IMR-90 (cell line): ENCODE data around the gene MYH11. TPM values are rescaled to one million over a fixed set of nuclear protein-coding genes. Genes with fewer than 3 reads are reported as not detected.

ENCODE experiments used
- ATAC-seq: fragments of 200-7000 bp; cut with Tn5 transposase; 2 replicates; pipeline ENCODE4 v1.9.1; 2020; ENCODE audit warnings: low read depth, mild to moderate bottlenecking, moderate library complexity
- BruUV-seq: library from RNA; stranded (reverse); fragments of 400-500 nt; replicated peaks from 2 replicates; lab custom pipeline; 2021; lab: Mats Ljungman, UMichigan
- CTCF ChIA-PET: fragments of 300-600 bp; formaldehyde crosslinking; extraction: SDS; loops from one replicate; lab custom pipeline; 2021; ENCODE audit warnings: antibody characterized with exemption; lab: Yijun Ruan, JAX
- POLR2A ChIA-PET: fragments of 300-600 bp; sonication (Branson Sonifier 250); formaldehyde crosslinking; loops from one replicate; lab custom pipeline; 2022; ENCODE audit warnings: antibody characterized with exemption; ENCODE audit not compliant: unreplicated experiment; lab: Charles Lee
- DNase-seq: peaks from one replicate; pipeline ENCODE4 v3.0.0; 2013
- H2AFZ ChIP-seq: replicated peaks from 2 replicates; pipeline ENCODE3; 2013; ENCODE audit warnings: low read length, mild to moderate bottlenecking; ENCODE audit not compliant: poor library complexity
- H2AK5ac ChIP-seq: 2 replicates; pipeline ENCODE4 v1.6.1; 2013; ENCODE audit warnings: low read depth, low read length, inconsistent platforms
- H2AK9ac ChIP-seq: replicated peaks from 2 replicates; pipeline ENCODE3; 2013; ENCODE audit warnings: mild to moderate bottlenecking, low read depth, low read length, moderate library complexity; ENCODE audit not compliant: poor library complexity
- H2BK120ac ChIP-seq: 2 replicates; pipeline ENCODE4 v1.6.1; 2013; ENCODE audit warnings: low read depth, low read length, inconsistent platforms
- H2BK15ac ChIP-seq: 3 replicates; pipeline ENCODE4 v1.6.1; 2013; ENCODE audit warnings: low read depth, low read length, inconsistent platforms
- H2BK20ac ChIP-seq: 2 replicates; pipeline ENCODE4 v1.6.1; 2013; ENCODE audit warnings: low read depth, mild to moderate bottlenecking, inconsistent platforms, low read length, moderate library complexity
- H2BK5ac ChIP-seq: 2 replicates; pipeline ENCODE4 v1.6.1; 2013; ENCODE audit warnings: mild to moderate bottlenecking, low read depth, low read length, inconsistent platforms; ENCODE audit not compliant: poor library complexity, severe bottlenecking
- H3K14ac ChIP-seq: replicated peaks from 2 replicates; pipeline ENCODE4 v1.6.1; 2013; ENCODE audit warnings: low read depth, low read length, inconsistent platforms
- H3K18ac ChIP-seq: 2 replicates; pipeline ENCODE4 v1.6.1; 2013; ENCODE audit warnings: low read depth, low read length, control low read depth
- H3K23ac ChIP-seq: 2 replicates; pipeline ENCODE4 v1.6.1; 2013; ENCODE audit warnings: low read depth, low read length, inconsistent platforms
- H3K27ac ChIP-seq: 2 replicates; pipeline ENCODE4 v1.5.1; 2013; ENCODE audit warnings: mild to moderate bottlenecking, control low read depth, low read length; ENCODE audit not compliant: insufficient read depth
- H3K27me3 ChIP-seq: 2 replicates; pipeline ENCODE4 v1.6.1; 2013; ENCODE audit warnings: low read length; ENCODE audit not compliant: control insufficient read depth, insufficient read depth
- H3K36me3 ChIP-seq: 2 replicates; pipeline ENCODE4 v1.6.1; 2013; ENCODE audit warnings: low read length, mixed read lengths; ENCODE audit not compliant: control insufficient read depth, insufficient read depth
- H3K4ac ChIP-seq: 2 replicates; pipeline ENCODE4 v1.6.1; 2013; ENCODE audit warnings: low read depth, low read length, inconsistent platforms
- H3K4me1 ChIP-seq: 2 replicates; pipeline ENCODE4 v1.6.1; 2013; ENCODE audit warnings: low read length, mixed read lengths; ENCODE audit not compliant: control insufficient read depth, insufficient read depth
- H3K4me2 ChIP-seq: 2 replicates; pipeline ENCODE4 v1.6.1; 2013; ENCODE audit warnings: low read depth, mild to moderate bottlenecking, control low read depth, low read length, moderate library complexity
- H3K4me3 ChIP-seq: 2 replicates; pipeline ENCODE4 v1.5.1; 2013; ENCODE audit warnings: low read depth, mild to moderate bottlenecking, control low read depth, low read length, moderate library complexity; ENCODE audit not compliant: insufficient read depth
- H3K56ac ChIP-seq: 2 replicates; pipeline ENCODE4 v1.6.1; 2013; ENCODE audit warnings: low read length, inconsistent platforms; ENCODE audit not compliant: insufficient read depth; ENCODE audit errors: extremely low read depth
- H3K79me1 ChIP-seq, 2 experiments: 2 replicates each; pipeline ENCODE4 v1.6.1; 2013; ENCODE audit warnings: low read length in 2 of 2, inconsistent platforms in 1 of 2, low read depth in 1 of 2
- H3K9ac ChIP-seq: 2 replicates; pipeline ENCODE4 v1.6.1; 2013; ENCODE audit warnings: low read depth, low read length, control low read depth
- H3K9me1 ChIP-seq: 2 replicates; pipeline ENCODE4 v1.6.1; 2013; ENCODE audit warnings: low read length, inconsistent platforms; ENCODE audit not compliant: insufficient read depth
- H3K9me3 ChIP-seq: 2 replicates; pipeline ENCODE4 v1.6.1; 2013; ENCODE audit warnings: low read length; ENCODE audit not compliant: control insufficient read depth, insufficient read depth
- H4K20me1 ChIP-seq: 2 replicates; pipeline ENCODE4 v1.6.1; 2013; ENCODE audit warnings: low read length, inconsistent platforms; ENCODE audit not compliant: insufficient read depth
- H4K5ac ChIP-seq: 2 replicates; pipeline ENCODE4 v1.6.1; 2013; ENCODE audit warnings: mild to moderate bottlenecking, low read depth, low read length, control low read depth
- H4K8ac ChIP-seq, 2 experiments: 2 replicates each; pipeline ENCODE4 v1.6.1; 2013; ENCODE audit warnings: low read depth in 2 of 2, low read length in 2 of 2, control low read depth in 1 of 2, inconsistent platforms in 1 of 2
- H4K91ac ChIP-seq: 2 replicates; pipeline ENCODE4 v1.6.1; 2013; ENCODE audit warnings: low read depth, low read length, inconsistent platforms; ENCODE audit not compliant: insufficient read depth
- CEBPB ChIP-seq: IDR thresholded peaks from 2 replicates; pipeline ENCODE4 v1.6.1; 2012; ENCODE audit warnings: low read depth, low read length, improper control_type of control experiment
- CHD1 ChIP-seq: IDR thresholded peaks from 2 replicates; pipeline ENCODE4 v1.6.1; 2012; ENCODE audit warnings: low read depth, low read length, improper control_type of control experiment
- FOS ChIP-seq: fragments of 150-350 bp; IDR thresholded peaks from 2 replicates; pipeline ENCODE4 v1.6.1; 2016; ENCODE audit warnings: low read depth, low read length
- MAFK ChIP-seq: IDR thresholded peaks from 2 replicates; pipeline ENCODE4 v1.6.1; 2012; ENCODE audit warnings: low read depth, low read length, improper control_type of control experiment
- MAZ ChIP-seq: IDR thresholded peaks from 2 replicates; pipeline ENCODE4 v1.6.1; 2012; ENCODE audit warnings: low read depth, mild to moderate bottlenecking, low read length, improper control_type of control experiment, moderate library complexity, borderline replicate concordance
- MXI1 ChIP-seq: IDR thresholded peaks from 2 replicates; pipeline ENCODE4 v1.6.1; 2012; ENCODE audit warnings: low read depth, mild to moderate bottlenecking, low read length, moderate library complexity, borderline replicate concordance
- NFE2L2 ChIP-seq: fragments of 150-350 bp; IDR thresholded peaks from 2 replicates; pipeline ENCODE4 v1.6.1; 2016; ENCODE audit warnings: low read depth, mild to moderate bottlenecking, low read length
- POLR2A ChIP-seq: IDR thresholded peaks from 2 replicates; pipeline ENCODE4 v1.6.1; 2012; ENCODE audit warnings: mild to moderate bottlenecking, low read depth, low read length
- RAD21 ChIP-seq: IDR thresholded peaks from 2 replicates; pipeline ENCODE4 v1.6.1; 2012; ENCODE audit warnings: low read length, improper control_type of control experiment
- RCOR1 ChIP-seq: IDR thresholded peaks from 2 replicates; pipeline ENCODE4 v1.6.1; 2012; ENCODE audit warnings: mild to moderate bottlenecking, low read length, improper control_type of control experiment; ENCODE audit not compliant: insufficient replicate concordance
- RFX5 ChIP-seq: IDR thresholded peaks from 2 replicates; pipeline ENCODE4 v1.8.0; 2012; ENCODE audit warnings: low read depth, mild to moderate bottlenecking, low read length, moderate library complexity
- SMC3 ChIP-seq: fragments of 150-350 bp; IDR thresholded peaks from 2 replicates; pipeline ENCODE4 v1.6.1; 2016; ENCODE audit warnings: low read depth, mild to moderate bottlenecking, antibody characterized with exemption, low read length, moderate library complexity
- WGBS, 2 experiments: methylation state at CpG; one replicate each; pipeline versions ENCODE4 v1.1.5 to v1.1.7; 2013; ENCODE audit warnings: missing lambda C conversion rate in 2 of 2; ENCODE audit not compliant: insufficient read length in 1 of 2; ENCODE audit errors: extremely low coverage in 2 of 2; 5-methylcytosine and 5-hydroxymethylcytosine counted together
- dilution Hi-C: fragments of 300-500 bp; cut with HindIII; formaldehyde crosslinking; loops from one replicate; pipeline ENCODE4 v1.14.3; 2018; ENCODE audit warnings: low sequenced_read_pairs; ENCODE audit not compliant: unreplicated experiment
- in situ Hi-C: fragments of 300-500 bp; cut with MboI; formaldehyde crosslinking; loops from 3 replicates; pipeline ENCODE4 v1.14.3; 2019; ENCODE audit warnings: low sequenced_read_pairs, inconsistent platforms, mixed read lengths
- intact Hi-C: fragments of 100-400 bp; cut with micrococcal nuclease; formaldehyde crosslinking; loops from 2 replicates; pipeline ENCODE4 v1.10.0; 2022
- polyA plus RNA-seq, 3 experiments: library from polyadenylated mRNA; depleted of rRNA; stranded (reverse); fragments of >200 nt; gene quantifications; 2 replicates each; pipeline ENCODE4 v1.2.3, GENCODE V29; 2012; ENCODE audit warnings: low replicate concordance in 1 of 3
- total RNA-seq: library from RNA; depleted of rRNA; stranded (reverse); fragments of >200 nt; gene quantifications from 2 replicates; pipeline ENCODE4 v1.2.3, GENCODE V29; 2012
- TF ChIP-seq, protein P1 (sequence below): conservative IDR thresholded peaks from 2 replicates; pipeline ENCODE4 v1.5.1; 2012; ENCODE audit warnings: mild to moderate bottlenecking, low read depth, low read length, improper control_type of control experiment
- TF ChIP-seq, protein P2 (sequence below): fragments of 150-350 bp; IDR thresholded peaks from 2 replicates; pipeline ENCODE4 v1.6.1; 2017; ENCODE audit warnings: mild to moderate bottlenecking, antibody characterized with exemption, low read length, low read depth
- TF ChIP-seq, protein P3 (sequence below): fragments of 150-350 bp; IDR thresholded peaks from 2 replicates; pipeline ENCODE4 v1.6.1; 2016; ENCODE audit warnings: low read depth, mild to moderate bottlenecking, low read length, moderate library complexity, borderline replicate concordance

MYH11 gene
- total and polyA plus RNA-seq, 2 of the 4 experiments (the other 2 are of a cell fraction) = under 0.01 to 0.12 TPM

DNA sequence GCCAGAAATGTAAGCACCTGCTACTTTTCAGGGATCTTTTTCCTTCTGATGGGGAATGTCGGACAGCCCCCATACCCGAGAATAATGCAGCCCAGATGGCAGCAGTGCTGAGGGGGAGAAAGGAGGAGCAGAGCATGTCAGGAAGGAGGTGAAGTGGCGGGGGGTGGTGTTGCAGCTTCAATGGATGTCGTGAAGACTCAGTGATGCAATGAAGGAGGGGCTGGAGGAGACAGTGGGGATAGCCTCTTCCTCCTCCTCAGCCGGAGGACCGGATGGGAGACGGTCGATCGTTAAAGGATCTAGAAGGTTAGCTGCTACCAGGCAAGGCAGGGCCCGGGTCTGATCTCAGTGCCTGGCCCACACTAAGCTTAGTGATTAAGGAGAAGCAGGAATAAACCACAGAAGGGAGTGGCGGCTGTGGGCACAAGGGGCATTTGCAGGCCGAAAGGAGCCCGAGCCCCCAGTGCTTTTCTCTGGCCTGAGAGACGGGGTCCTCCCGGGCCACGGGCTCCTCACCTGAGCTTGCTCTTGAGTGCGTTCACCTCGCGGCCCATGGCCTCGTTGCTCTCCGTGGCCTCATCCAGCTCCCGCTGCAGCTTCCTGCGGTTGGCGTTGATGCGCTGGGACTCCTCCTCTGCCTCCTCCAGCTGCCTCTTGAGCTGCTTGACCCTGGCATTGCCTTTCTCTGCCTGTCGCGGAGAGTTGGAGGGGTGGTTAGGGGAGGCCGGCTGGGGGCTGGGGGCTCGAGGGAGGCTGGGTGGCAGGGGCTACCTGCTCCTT is 142.2 kb downstream of the MYH11 start:
- Histone ChIP-seq H3K4me2 (no peak overlapping the region), H2BK15ac (no peak overlapping the region), H3K9ac (no peak overlapping the region), H3K27ac (no peak overlapping the region), H2BK20ac (no peak overlapping the region), H2BK5ac (no peak overlapping the region), H3K79me1 (no peaks in the 10 kb centered on the region; a peak in 1 of 4 replicates), H3K56ac (no peak overlapping the region), H3K4me1 (no peaks in the 10 kb centered on the region), H3K14ac (no peak overlapping the region), H3K18ac (no peak overlapping the region), H4K5ac (no peak overlapping the region), H2BK120ac (no peak overlapping the region), H2AFZ (no peak overlapping the region), H3K23ac (no peak overlapping the region), H3K36me3 (peaks cover 13% of the 10 kb centered on the region; the same call in 1 of the 2 replicates), H3K4me3 (no peak overlapping the region), H2AK5ac (no peak overlapping the region), H3K4ac (no peak overlapping the region), H3K9me1 (peaks cover 4% of the 10 kb centered on the region; the same call in 1 of the 2 replicates), H2AK9ac (no peak overlapping the region), H4K8ac (no peak overlapping the region), H3K27me3 (no peaks in the 10 kb centered on the region), H3K9me3 (no peaks in the 10 kb centered on the region), H4K20me1 (no peaks in the 10 kb centered on the region; the same call in 1 of the 2 replicates), H4K91ac (no peak overlapping the region)
- ATAC-seq = no peak
- intact Hi-C loops = no loop called here
- POLR2A ChIA-PET = no interaction called here
- in situ Hi-C loops = no loop called here
- DNase-seq = no peak
- no TSS peak for BruUV-seq
- WGBS, 2 experiments = 96% methylated on average over 7 of the region's 29 CpGs; no CpG with 5 or more reads in 1 of the 2 experiments
- CTCF ChIA-PET = no interaction called here
- dilution Hi-C loops = no loop called here
- TF ChIP-seq FOS = no peak
- no peak for TF ChIP-seq RFX5
- no peak for TF ChIP-seq MXI1
- no peak for TF ChIP-seq RCOR1
- TF ChIP-seq, protein P1, sequence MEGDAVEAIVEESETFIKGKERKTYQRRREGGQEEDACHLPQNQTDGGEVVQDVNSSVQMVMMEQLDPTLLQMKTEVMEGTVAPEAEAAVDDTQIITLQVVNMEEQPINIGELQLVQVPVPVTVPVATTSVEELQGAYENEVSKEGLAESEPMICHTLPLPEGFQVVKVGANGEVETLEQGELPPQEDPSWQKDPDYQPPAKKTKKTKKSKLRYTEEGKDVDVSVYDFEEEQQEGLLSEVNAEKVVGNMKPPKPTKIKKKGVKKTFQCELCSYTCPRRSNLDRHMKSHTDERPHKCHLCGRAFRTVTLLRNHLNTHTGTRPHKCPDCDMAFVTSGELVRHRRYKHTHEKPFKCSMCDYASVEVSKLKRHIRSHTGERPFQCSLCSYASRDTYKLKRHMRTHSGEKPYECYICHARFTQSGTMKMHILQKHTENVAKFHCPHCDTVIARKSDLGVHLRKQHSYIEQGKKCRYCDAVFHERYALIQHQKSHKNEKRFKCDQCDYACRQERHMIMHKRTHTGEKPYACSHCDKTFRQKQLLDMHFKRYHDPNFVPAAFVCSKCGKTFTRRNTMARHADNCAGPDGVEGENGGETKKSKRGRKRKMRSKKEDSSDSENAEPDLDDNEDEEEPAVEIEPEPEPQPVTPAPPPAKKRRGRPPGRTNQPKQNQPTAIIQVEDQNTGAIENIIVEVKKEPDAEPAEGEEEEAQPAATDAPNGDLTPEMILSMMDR = no peak
- no peak for TF ChIP-seq SMC3
- TF ChIP-seq, protein P2, sequence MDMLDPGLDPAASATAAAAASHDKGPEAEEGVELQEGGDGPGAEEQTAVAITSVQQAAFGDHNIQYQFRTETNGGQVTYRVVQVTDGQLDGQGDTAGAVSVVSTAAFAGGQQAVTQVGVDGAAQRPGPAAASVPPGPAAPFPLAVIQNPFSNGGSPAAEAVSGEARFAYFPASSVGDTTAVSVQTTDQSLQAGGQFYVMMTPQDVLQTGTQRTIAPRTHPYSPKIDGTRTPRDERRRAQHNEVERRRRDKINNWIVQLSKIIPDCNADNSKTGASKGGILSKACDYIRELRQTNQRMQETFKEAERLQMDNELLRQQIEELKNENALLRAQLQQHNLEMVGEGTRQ = no peak
- TF ChIP-seq MAZ = no peak
- TF ChIP-seq NFE2L2 = no peak
- TF ChIP-seq MAFK = no peak
- TF ChIP-seq POLR2A = no peak
- no peak for TF ChIP-seq CEBPB
- TF ChIP-seq RAD21 = no peak
- TF ChIP-seq, protein P3, sequence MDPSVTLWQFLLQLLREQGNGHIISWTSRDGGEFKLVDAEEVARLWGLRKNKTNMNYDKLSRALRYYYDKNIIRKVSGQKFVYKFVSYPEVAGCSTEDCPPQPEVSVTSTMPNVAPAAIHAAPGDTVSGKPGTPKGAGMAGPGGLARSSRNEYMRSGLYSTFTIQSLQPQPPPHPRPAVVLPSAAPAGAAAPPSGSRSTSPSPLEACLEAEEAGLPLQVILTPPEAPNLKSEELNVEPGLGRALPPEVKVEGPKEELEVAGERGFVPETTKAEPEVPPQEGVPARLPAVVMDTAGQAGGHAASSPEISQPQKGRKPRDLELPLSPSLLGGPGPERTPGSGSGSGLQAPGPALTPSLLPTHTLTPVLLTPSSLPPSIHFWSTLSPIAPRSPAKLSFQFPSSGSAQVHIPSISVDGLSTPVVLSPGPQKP = no peak
- no peak for TF ChIP-seq CHD1
